Neuronal stem cell (in vitro differentiated cells): ENCODE results near the gene COTL1.

Experiments
- DNase-seq: peaks from one replicate; pipeline ENCODE4 v3.0.0-alpha.2; 2013; ENCODE audit warnings: low spot score
- H2AFZ ChIP-seq: one replicate; pipeline ENCODE4 v1.6.1; 2013; ENCODE audit warnings: mild to moderate bottlenecking, low read length, inconsistent platforms
- H2AK5ac ChIP-seq: 2 replicates; pipeline ENCODE4 v1.6.1; 2013; ENCODE audit warnings: low read depth, mild to moderate bottlenecking, inconsistent platforms, low read length, moderate library complexity, mixed read lengths
- H2BK120ac ChIP-seq: 2 replicates; pipeline ENCODE4 v1.6.1; 2013; ENCODE audit warnings: low read depth, mild to moderate bottlenecking, inconsistent platforms, low read length, moderate library complexity, mixed read lengths
- H2BK12ac ChIP-seq: one replicate; pipeline ENCODE4 v1.6.1; 2013; ENCODE audit warnings: low read length, inconsistent platforms
- H2BK15ac ChIP-seq: 2 replicates; pipeline ENCODE4 v1.6.1; 2013; ENCODE audit warnings: mild to moderate bottlenecking, low read length, inconsistent platforms, mixed read lengths
- H2BK5ac ChIP-seq: one replicate; pipeline ENCODE4 v1.6.1; 2013; ENCODE audit warnings: inconsistent platforms, mild to moderate bottlenecking, low read length, moderate library complexity
- H3K14ac ChIP-seq: one replicate; pipeline ENCODE4 v1.6.1; 2013; ENCODE audit warnings: low read length, inconsistent platforms
- H3K18ac ChIP-seq: 2 replicates; pipeline ENCODE4 v1.6.1; 2013; ENCODE audit warnings: low read length, inconsistent platforms
- H3K23ac ChIP-seq: 2 replicates; pipeline ENCODE4 v1.6.1; 2013; ENCODE audit warnings: low read depth, mild to moderate bottlenecking, mixed read lengths, low read length, inconsistent platforms; ENCODE audit not compliant: poor library complexity
- H3K27ac ChIP-seq: replicated peaks from 3 replicates; pipeline ENCODE4 v1.5.1; 2013; ENCODE audit warnings: low read length, inconsistent platforms
- H3K27me3 ChIP-seq, 3 experiments: 2 replicates each; pipeline ENCODE4 v1.6.1; 2013; ENCODE audit warnings: low read length in 3 of 3, mild to moderate bottlenecking in 2 of 3, inconsistent platforms in 1 of 3, low read depth in 1 of 3, mixed read lengths in 1 of 3, moderate library complexity in 1 of 3; ENCODE audit not compliant: control insufficient read depth in 3 of 3, insufficient read depth in 3 of 3
- H3K36me3 ChIP-seq, 2 donors: replicated peaks in 1 of 2; 2 replicates each; pipeline ENCODE4 v1.6.1; 2013; ENCODE audit warnings: low read length in 2 of 2; ENCODE audit not compliant: control insufficient read depth in 2 of 2, insufficient read depth in 2 of 2
- H3K4ac ChIP-seq: 2 replicates; pipeline ENCODE4 v1.6.1; 2013; ENCODE audit warnings: inconsistent platforms, mild to moderate bottlenecking, low read length, moderate library complexity
- H3K4me1 ChIP-seq, 2 donors: 1 replicate in 1 of 2; 2 replicates in 1 of 2; pipeline ENCODE4 v1.6.1; 2013; ENCODE audit warnings: low read length in 2 of 2, low read depth in 1 of 2; ENCODE audit not compliant: control insufficient read depth in 2 of 2, insufficient read depth in 1 of 2
- H3K4me2 ChIP-seq: one replicate; pipeline ENCODE4 v1.6.1; 2013; ENCODE audit warnings: mild to moderate bottlenecking, low read length, inconsistent platforms; ENCODE audit not compliant: insufficient read depth, poor library complexity, severe bottlenecking
- H3K4me3 ChIP-seq, 2 donors: 2 replicates each; pipeline ENCODE4 v1.5.1; 2013; ENCODE audit warnings: low read length in 2 of 2, mild to moderate bottlenecking in 2 of 2, inconsistent platforms in 1 of 2, moderate library complexity in 1 of 2
- H3K79me1 ChIP-seq: one replicate; pipeline ENCODE4 v1.6.1; 2013; ENCODE audit warnings: low read depth, mild to moderate bottlenecking, inconsistent platforms, low read length, moderate library complexity
- H3K9ac ChIP-seq: one replicate; pipeline ENCODE4 v1.6.1; 2013; ENCODE audit warnings: mild to moderate bottlenecking, low read depth, low read length, inconsistent platforms; ENCODE audit not compliant: poor library complexity
- H3K9me3 ChIP-seq, 2 donors: replicated peaks in 1 of 2; 2 replicates each; pipeline versions ENCODE3 to v1.6.1; 2013; ENCODE audit warnings: low read length in 2 of 2, mild to moderate bottlenecking in 2 of 2, inconsistent platforms in 1 of 2, low read depth in 1 of 2, mixed read lengths in 1 of 2, moderate library complexity in 1 of 2; ENCODE audit not compliant: control insufficient read depth in 2 of 2, insufficient read depth in 1 of 2
- H4K8ac ChIP-seq: one replicate; pipeline ENCODE4 v1.6.1; 2013; ENCODE audit warnings: low read depth, mild to moderate bottlenecking, inconsistent platforms, low read length, moderate library complexity
- H4K91ac ChIP-seq: one replicate; pipeline ENCODE4 v1.6.1; 2013; ENCODE audit warnings: low read length, low read depth, mild to moderate bottlenecking, inconsistent platforms; ENCODE audit not compliant: poor library complexity
- WGBS, 2 donors: extraction: QIAGEN DNeasy Blood & Tissue Kit; methylation state at CpG; one replicate each; pipeline ENCODE4 v1.1.7; 2013; ENCODE audit warnings: missing lambda C conversion rate in 2 of 2, mixed read lengths in 1 of 2; ENCODE audit not compliant: insufficient read length in 2 of 2, insufficient replicate concordance in 1 of 2; ENCODE audit errors: extremely low coverage in 2 of 2; 5-methylcytosine and 5-hydroxymethylcytosine counted together

COTL1 gene

DNA sequence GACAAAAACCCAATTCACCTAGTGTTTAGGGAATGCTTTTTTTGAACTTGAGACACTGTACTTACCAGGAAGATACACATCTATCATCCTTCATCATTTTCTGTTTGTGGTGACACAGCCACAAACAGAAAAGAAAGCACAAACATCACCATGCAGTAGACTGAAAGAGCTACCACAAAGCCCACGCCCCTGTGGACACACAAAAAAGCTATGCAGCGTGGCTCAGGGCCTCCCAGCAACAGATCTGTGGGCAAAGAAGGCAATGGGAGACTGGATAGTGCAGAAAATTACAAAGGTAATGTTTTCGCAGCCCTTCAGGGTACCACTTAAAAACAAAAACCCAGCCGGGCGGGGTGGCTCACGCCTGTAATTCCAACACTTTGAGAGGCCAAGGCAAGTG is 9.6 kb downstream of the COTL1 start:
- Histone ChIP-seq H3K27me3 (no peaks in the 10 kb centered on the region), H3K4me3 (no peak overlapping the region), H2BK15ac (no peak overlapping the region), H3K79me1 (peaks cover 8% of the 10 kb centered on the region), H3K18ac (no peak overlapping the region), H2AFZ (no peak overlapping the region), H2BK120ac (no peak overlapping the region), H3K9me3 (peaks cover 2 to 32% of the 10 kb centered on the region in 2 donors), H3K27ac (no peak overlapping the region), H3K36me3 (peaks cover 14 to 83% of the 10 kb centered on the region in 2 donors), H3K14ac (no peak overlapping the region), H3K4ac (no peak overlapping the region), H3K23ac (no peak overlapping the region), H3K4me2 (no peak overlapping the region), H4K91ac (no peak overlapping the region), H3K9ac (no peak overlapping the region), H2AK5ac (no peak overlapping the region), H3K4me1 (peaks cover 13 to 17% of the 10 kb centered on the region in 2 donors), H2BK12ac (no peak overlapping the region), H2BK5ac (no peak overlapping the region), H4K8ac (no peak overlapping the region)
- DNase-seq, result no peak
- no CpG with 5 or more reads among the region's 6 CpGs for WGBS, 2 donors

DNA sequence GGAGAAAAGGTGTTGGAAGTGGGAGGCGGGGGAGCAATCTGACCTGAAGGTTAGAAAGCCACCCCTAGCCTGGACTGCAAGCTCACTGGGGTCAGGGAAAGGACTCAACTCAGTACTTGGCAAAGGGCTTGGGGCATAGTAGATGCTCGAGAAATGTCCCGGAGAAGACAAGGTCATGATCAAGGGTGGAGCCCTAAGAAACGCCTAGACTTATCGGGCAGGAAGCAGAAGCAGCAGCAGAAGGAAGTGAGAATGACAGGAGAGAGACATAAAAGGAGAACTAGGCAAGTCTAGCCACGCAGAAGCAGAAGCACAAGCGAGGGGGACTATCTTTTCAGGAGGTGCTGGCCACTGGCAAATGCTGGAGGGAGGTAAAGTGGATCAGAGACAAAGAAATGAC is 10.2 kb downstream of the COTL1 start:
- H3K4ac ChIP-seq, result no peak overlapping the region
- no peak overlapping the region for H3K23ac ChIP-seq
- H3K9me3 ChIP-seq, result peaks cover 2 to 32% of the 10 kb centered on the region in 2 donors
- H3K27ac ChIP-seq, result no peak overlapping the region
- H2BK12ac ChIP-seq, result no peak overlapping the region
- H3K18ac ChIP-seq, result no peak overlapping the region
- H3K4me2 ChIP-seq, result no peak overlapping the region
- no peak for DNase-seq
- no peaks in the 10 kb centered on the region for H3K27me3 ChIP-seq
- H3K4me1 ChIP-seq, result peaks cover 17 to 22% of the 10 kb centered on the region in 2 donors
- no peak overlapping the region for H2AK5ac ChIP-seq
- H2BK5ac ChIP-seq, result no peak overlapping the region
- no peak overlapping the region for H2AFZ ChIP-seq
- H3K79me1 ChIP-seq, result peaks cover 8% of the 10 kb centered on the region
- peaks cover 13 to 83% of the 10 kb centered on the region in 2 donors for H3K36me3 ChIP-seq
- WGBS, 2 donors, result no CpG with 5 or more reads among the region's 7 CpGs
- no peak overlapping the region for H2BK120ac ChIP-seq
- H3K4me3 ChIP-seq, result no peak overlapping the region
- no peak overlapping the region for H3K14ac ChIP-seq
- H4K8ac ChIP-seq, result no peak overlapping the region
- no peak overlapping the region for H3K9ac ChIP-seq
- no peak overlapping the region for H4K91ac ChIP-seq
- H2BK15ac ChIP-seq, result no peak overlapping the region

DNA sequence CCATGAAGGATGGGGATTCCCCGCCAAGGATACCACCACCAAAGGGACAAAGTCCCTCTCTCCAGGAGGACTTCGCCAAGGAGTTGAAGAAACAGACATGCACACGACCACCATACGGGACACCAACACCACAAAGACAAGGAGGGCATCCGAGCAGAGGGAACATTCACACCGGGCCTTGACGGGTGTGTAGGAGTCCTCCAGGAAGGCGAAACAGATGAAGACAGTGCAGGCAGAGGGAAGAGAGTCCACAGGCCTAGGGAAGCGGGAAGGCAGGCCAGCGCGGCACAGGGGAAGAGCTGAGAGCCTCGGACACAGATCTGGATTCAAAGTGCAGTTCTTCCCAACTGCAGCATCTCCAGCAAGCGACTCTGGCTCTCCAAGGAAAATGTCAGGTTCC is 10.8 kb downstream of the COTL1 start:
- no peak overlapping the region for H4K8ac ChIP-seq
- no peak overlapping the region for H4K91ac ChIP-seq
- H3K27ac ChIP-seq, result no peak overlapping the region
- H2BK15ac ChIP-seq, result no peak overlapping the region
- H3K14ac ChIP-seq, result no peak overlapping the region
- H3K36me3 ChIP-seq, result peaks cover 12 to 83% of the 10 kb centered on the region in 2 donors
- no peak overlapping the region for H3K4me2 ChIP-seq
- H2AFZ ChIP-seq, result no peak overlapping the region
- no peak overlapping the region for H2BK12ac ChIP-seq
- H3K4me3 ChIP-seq, result peak overlapping the region in 1 of 2 donors; percentile 26
- no peaks in the 10 kb centered on the region for H3K27me3 ChIP-seq
- H3K18ac ChIP-seq, result no peak overlapping the region
- no peak overlapping the region for H3K23ac ChIP-seq
- H3K9ac ChIP-seq, result peak overlapping the region; percentile 24
- peaks cover 17 to 23% of the 10 kb centered on the region in 2 donors for H3K4me1 ChIP-seq
- no peak overlapping the region for H3K4ac ChIP-seq
- no peak for DNase-seq
- no peak overlapping the region for H2BK5ac ChIP-seq
- peaks cover 4% of the 10 kb centered on the region for H3K79me1 ChIP-seq
- WGBS, 2 donors, result no CpG with 5 or more reads among the region's 13 CpGs
- no peak overlapping the region for H2AK5ac ChIP-seq
- H3K9me3 ChIP-seq, result peaks cover 2 to 32% of the 10 kb centered on the region in 2 donors
- no peak overlapping the region for H2BK120ac ChIP-seq

DNA sequence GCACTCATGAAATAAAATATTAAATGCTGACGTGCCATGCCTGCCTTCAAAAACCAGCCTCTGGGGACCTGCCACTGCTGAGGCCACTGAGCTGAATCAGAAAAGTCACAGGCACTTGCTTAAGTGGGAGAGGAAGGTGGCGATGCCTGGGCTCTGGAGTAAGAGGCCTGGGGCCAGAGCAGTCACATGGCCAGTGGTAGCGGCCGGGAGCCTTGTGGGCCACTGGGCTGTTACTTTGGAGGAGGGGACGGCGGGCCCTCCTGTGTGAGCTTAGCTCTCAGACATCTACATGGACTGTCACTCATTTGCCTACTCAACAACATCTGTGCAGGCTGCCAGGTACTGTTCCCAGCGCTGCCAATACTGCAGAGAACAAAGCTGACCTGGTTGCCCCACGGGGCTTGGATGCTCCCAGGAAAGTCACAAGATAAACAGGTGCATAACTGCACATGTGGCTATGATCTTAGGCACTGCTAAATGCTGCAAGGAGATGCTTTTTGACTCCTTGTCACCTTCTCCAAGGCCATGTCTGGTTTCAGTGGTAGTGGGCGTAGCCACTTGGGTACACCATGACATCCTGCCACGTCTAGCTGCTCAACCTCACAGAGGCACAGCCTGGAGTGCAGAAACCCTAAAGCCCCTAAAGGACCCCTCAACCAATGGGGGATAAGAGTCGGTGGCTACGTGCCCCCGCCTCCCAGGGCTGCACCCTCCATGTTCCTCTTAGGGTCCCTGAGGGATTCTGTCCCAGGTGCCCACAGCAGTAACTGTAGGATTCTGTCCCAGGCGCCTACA is 11.6 kb downstream of the COTL1 start:
- H3K9ac ChIP-seq, result no peak overlapping the region
- peaks cover 4% of the 10 kb centered on the region for H3K79me1 ChIP-seq
- no peak overlapping the region for H2BK5ac ChIP-seq
- no peak overlapping the region for H4K91ac ChIP-seq
- no peak overlapping the region for H3K4me3 ChIP-seq
- no peak overlapping the region for H2BK12ac ChIP-seq
- H2AK5ac ChIP-seq, result peak overlapping the region; percentile 4
- no peak overlapping the region for H2BK120ac ChIP-seq
- peaks cover 20 to 30% of the 10 kb centered on the region in 2 donors for H3K4me1 ChIP-seq
- H3K4me2 ChIP-seq, result no peak overlapping the region
- H3K36me3 ChIP-seq, result peaks cover 8 to 81% of the 10 kb centered on the region in 2 donors
- no peak overlapping the region for H3K23ac ChIP-seq
- H3K9me3 ChIP-seq, result peaks cover 2 to 32% of the 10 kb centered on the region in 2 donors
- no peak overlapping the region for H2BK15ac ChIP-seq
- no peak for DNase-seq
- H3K18ac ChIP-seq, result no peak overlapping the region
- H3K27ac ChIP-seq, result no peak overlapping the region
- no peak overlapping the region for H4K8ac ChIP-seq
- no peak overlapping the region for H3K4ac ChIP-seq
- H3K14ac ChIP-seq, result no peak overlapping the region
- no peaks in the 10 kb centered on the region for H3K27me3 ChIP-seq
- WGBS, 2 donors, result no CpG with 5 or more reads among the region's 14 CpGs
- H2AFZ ChIP-seq, result no peak overlapping the region
